Right ventricle myocardium superior (tissue), 1 donor: Measurements from ENCODE around the gene PSMB7. TPM values are rescaled to one million over a fixed set of nuclear protein-coding genes. Genes with fewer than 3 reads are reported as not detected.
A peak's percentile ranks its signal among the peaks of the same experiment; 100 is the strongest.

Experiments used
- ATAC-seq: fragments of 200-7000 bp; cut with Tn5 transposase; one replicate; pipeline ENCODE4 v1.9.1; 2020; ENCODE audit warnings: mild to moderate bottlenecking; ENCODE audit not compliant: poor library complexity
- DNase-seq: peaks from one replicate; pipeline ENCODE4 v3.0.0-alpha.2; 2020
- intact Hi-C: fragments of 100-400 bp; cut with DNase I; formaldehyde crosslinking; loops from one replicate; pipeline ENCODE4 v1.11.2; 2022
- total RNA-seq: library from RNA; stranded (reverse); fragmentation: NEBNext Ultra II Directional; extraction: Animal tissue kit (Norgen Biotek cat#: 25700); gene quantifications from one replicate; pipeline ENCODE4 v1.2.1, GENCODE V29; 2021
- donor health status: DM: no; HTN: yes; CAD: no; lungs with severe emphysema.

The PSMB7 gene
- total RNA-seq, 1 donor from 2014 or later, result 172 TPM

DNA sequence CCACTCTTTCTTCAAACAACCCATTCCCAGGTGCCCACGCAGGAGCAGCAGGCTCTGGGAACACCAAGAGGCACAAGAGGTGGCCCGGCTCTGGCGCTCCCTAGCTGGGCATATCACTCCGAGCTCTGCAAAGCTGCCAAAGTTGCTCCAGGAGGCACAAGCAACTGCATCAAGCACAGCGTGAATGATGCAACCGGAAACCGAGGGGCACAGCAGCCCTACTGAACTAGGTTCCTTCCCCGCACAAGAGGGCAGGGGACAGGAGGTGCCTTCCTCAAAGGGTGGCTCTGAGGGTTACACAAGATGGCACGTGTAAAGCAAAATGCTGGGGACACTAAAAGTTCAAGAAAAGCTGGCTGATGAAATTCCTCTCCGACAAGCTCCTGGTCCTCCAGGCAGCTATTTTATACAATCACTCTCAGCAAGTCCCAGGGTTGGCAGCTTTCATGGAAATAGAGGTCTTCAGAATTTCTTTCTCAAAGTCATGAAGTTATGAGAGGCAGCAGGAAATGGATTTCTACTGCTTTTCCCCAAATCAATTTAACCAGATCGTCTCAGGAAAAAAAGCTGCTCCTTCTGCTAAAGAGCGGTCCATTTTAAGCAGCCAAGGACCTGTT, 22.9 kb downstream of the PSMB7 start:
- intact Hi-C loops, result no loop called here
- DNase-seq, result peak; percentile 54
- ATAC-seq, result peak; percentile 26

DNA sequence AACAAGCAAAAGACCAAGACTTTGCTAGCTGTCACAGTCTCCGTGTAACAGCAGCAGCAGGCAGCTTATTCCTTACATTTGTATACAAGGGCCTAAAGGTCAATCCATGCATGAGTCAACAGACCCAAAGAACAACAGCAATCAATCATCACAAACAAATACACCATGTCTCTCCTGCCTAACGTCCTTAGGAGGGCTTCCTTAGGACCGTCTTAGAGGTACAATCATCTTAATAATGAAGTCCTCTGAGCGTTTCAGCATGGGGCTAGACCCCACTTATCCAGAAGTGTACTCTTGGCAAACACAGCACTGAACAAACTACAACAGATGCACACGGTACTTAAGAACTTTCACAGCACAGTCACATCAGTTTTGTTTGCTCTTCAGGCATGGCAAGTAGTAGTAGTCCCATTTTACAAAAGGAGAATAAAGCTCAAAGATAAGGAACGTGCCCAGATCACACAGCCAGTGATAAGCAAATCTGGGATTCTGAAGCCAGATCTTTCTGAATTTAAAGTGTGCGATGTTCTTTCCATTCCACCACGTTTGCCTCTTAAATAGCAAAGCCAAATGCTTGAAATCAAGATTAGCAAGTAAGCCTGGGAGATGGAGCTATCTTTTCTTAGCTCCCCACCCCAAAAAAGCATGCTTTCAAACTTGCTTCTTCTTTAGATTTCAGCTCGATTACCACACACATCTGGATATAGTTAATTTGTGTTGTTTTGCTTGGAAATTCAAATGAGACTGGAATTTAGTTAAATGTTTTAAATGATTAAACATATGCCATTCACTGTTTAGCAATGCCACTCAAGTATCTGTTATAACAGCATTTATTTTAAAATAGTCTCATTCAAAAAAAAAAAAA, 24.2 kb downstream of the PSMB7 start:
- intact Hi-C loops, result no loop called here
- DNase-seq (no peak), ATAC-seq (no peak)

DNA sequence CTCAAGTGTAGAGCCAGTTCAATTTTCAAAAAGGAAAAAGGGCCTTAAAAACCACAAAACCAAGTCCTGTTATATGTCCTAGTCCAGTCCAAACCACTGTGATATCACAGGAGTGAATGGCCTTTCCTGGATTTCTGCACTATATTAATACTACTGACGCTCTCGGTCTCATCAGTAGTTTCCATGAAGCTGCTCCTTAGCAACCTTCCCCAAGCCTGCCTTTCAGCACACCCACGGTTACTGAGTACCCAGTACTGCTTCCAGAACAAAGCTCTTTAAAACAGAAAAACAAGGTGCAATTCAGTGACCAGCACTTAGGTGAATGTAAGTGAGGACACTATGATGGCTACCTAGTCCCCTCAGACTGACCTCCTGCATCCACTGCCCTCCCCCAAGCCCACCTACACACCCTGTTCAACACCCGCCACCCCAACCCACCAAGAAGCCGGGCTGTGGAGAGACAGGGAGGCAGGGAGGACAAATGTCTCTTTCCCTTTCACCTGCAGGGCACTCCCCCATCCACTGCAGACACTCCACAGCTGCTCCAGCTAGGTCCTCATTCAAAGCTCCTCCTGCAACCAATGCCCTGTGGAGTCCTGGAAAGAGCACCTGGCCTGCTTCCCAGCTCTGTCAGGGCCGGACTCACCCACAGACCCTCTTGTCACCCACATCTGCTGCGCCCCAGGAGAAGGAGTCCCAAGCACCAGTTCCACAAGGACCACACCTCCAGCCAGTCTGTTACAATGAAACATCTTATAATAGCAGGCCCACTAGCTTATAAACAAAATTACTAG, 25.9 kb downstream of the PSMB7 start:
- DNase-seq (no peak), ATAC-seq (no peak)

DNA sequence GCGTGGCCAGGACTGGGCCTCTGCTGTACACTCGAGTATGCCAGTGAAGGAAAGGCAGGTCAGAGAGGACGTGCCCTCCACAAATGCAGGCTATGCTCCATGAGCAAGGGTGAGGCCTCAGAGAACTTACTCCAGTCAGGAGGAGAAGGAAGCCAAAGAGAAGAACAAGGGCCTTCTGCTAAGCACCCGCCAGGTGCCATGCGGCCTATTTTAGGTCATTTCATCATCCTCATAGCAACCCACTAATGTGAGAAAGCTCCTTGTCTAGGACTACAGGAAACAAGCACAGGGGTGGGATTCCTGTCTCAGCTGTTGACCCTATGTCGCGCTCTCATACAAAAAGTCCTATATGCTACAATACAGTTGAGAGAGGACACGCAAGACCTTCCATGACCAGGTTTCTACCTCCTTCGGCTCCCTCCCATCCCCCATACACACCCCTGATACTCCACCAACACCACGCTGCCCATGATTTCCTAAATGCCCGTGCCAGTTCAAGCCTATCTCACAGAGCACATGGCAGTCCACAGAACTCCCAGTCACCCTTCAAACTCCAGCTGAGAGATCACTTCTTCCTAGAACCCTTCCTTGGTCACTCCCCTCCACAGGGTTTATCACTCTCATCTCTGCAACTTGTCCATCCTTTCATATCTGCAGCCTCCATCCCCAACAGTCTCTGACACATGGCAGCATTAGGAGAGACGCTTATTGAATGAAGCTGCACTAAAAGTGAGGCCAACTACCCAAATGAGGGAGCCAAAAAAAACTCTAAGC, 26.8 kb downstream of the PSMB7 start:
- intact Hi-C loops, result no loop called here
- ATAC-seq, result peak; percentile 33

More for the DNA sequence above, 25.9 kb downstream of the PSMB7 start:
- intact Hi-C loops, result no loop called here

GRCh38 chr9:124386201-124386600, 29.0 kb downstream of the PSMB7 start:
- peak; percentile 15 for ATAC-seq
- intact Hi-C loops, result no loop called here
- no peak for DNase-seq

More for the DNA sequence above, 26.8 kb downstream of the PSMB7 start:
- no peak for DNase-seq

GRCh38 chr9:124385623-124386022, 29.6 kb downstream of the PSMB7 start:
- DNase-seq (no peak), ATAC-seq (no peak)
- intact Hi-C loops, result no loop called here

GRCh38 chr9:124384846-124385245, 30.4 kb downstream of the PSMB7 start:
- intact Hi-C loops, result no loop called here
- peak; percentile 41 for ATAC-seq
- DNase-seq, result no peak

- intact Hi-C loops, result no loop called here
- no peak for DNase-seq
- ATAC-seq, result no peak
Observed at GRCh38 chr9:124384210-124384609, 31.0 kb downstream of the PSMB7 start.

DNA sequence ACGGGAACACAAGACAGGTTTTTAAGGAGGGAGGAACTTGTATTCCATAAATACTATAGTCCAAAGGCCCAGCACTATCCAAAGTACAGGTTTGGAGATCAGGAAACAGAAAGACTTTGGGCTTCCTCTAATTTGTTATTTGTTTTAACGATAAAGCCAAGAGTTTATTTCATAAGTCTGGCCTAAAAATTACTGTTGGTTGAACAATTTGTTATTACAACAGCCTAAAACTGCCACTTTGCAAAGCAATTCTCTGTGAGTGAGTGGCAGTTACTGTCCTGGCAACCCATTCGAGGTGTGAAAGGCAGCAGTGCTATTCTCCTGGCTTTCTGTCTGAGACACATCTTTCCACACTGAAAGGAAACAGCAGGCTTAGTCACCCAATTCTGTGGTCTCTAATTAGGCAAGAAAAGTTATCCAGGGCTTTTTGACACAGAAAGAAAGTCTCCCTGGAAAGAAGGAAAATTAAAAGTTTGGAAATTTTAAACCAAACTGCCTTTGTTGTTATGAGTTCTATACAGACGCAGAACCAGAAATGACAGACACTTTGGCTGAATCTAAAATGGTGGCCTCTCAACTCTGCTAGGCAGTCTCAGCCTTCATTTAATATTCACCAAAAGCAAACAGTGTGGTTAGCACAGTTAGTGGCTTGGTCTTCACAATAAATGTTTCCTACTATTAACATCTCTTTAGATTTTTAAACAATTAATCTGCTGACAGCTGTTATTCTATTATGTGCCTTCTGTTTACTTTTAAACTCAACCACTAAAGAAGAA, 33.9 kb downstream of the PSMB7 start:
- intact Hi-C loops, result no loop called here
- DNase-seq (no peak), ATAC-seq (no peak)

- DNase-seq (no peak), ATAC-seq (peak; percentile 73)
- intact Hi-C loops, result loop anchor here (5.0 kb wide), 1 partner anchor 50 kb away; no protein-coding TSS in a partner anchor
Observed at GRCh38 chr9:124377551-124378406, 37.5 kb downstream of the PSMB7 start.

DNA sequence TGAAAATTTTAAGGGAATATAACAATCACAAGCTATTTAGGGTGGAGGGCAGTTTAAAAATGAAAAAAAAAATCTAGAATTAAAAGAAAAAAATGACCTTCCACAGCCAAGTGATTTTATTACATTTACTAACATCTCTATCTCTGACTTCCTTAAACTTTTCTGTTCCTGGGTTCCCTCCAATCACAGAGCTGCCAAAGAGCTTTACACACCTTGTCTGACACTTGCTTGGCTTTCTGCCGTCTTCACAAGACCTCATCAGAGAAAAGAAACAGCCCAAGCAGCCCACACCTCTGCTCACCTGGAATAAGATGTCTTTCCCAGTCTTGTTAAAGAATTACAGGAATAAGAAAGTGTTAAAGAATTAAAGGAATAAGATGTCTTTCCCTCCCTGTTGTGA, 38.9 kb downstream of the PSMB7 start:
- DNase-seq (no peak), ATAC-seq (no peak)
- intact Hi-C loops, result loop anchor here (5.0 kb wide), 1 partner anchor 49 kb away; no protein-coding TSS in a partner anchor

GRCh38 chr9:124375726-124376125, 39.5 kb downstream of the PSMB7 start:
- ATAC-seq (no peak), DNase-seq (no peak)
- intact Hi-C loops, result loop anchor here (5.0 kb wide), 1 partner anchor 48 kb away; no protein-coding TSS in a partner anchor

DNA sequence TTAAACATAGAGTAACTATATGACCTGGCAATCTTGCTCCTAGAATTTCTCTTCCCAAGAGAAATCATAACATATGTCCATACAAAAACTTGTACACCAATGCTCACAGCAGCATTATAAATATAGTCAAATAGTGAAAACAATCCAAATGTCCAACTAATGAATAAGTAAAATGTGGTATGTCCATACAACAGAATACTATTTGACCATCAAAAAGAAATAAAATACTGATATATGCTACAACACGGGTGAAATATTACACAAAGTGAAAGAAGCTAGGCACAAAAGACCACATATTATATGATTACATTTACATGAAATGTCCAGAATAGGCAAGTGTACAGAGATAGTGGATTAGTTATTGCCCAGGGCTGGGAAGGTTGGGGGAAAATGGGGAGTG, 41.4 kb downstream of the PSMB7 start:
- no peak for DNase-seq
- ATAC-seq, result no peak
- intact Hi-C loops, result no loop called here

DNA sequence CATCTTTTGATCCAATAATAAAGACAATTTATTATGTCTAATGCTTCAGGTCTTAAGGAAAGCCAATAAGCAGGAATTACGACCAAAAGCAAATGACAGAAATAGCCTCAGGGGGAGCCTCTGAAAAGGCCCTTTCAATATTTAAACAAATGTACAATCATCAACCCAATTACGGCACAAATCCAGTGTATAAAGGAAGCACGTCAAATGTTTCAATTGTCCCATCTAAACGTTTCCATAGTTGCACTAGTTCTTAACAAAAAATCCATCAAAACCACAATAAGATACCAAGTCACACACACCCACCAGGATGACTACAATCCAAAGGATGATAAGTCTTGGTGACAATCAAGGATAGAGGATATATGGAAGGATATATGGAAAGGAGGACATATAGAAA, 41.9 kb downstream of the PSMB7 start:
- intact Hi-C loops, result no loop called here
- DNase-seq (no peak), ATAC-seq (no peak)

DNA sequence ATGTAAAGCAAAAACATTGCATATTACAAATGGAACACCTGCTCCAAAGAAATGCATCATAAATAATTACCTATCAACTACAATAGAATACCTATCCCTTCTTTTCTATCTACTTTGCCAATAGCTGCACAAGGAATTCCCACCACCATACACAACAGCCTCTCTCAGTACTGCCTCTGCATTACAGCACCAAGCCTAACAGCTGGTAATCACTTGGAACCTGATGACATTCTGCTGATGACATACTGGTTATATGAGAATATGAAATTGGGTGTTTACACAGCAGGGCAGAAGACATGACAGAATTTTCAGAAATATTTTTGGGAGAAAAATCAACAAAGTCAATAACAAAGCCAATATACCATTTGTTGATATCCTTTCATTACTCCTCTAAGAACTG, 43.2 kb downstream of the PSMB7 start:
- DNase-seq, result no peak
- intact Hi-C loops, result no loop called here
- ATAC-seq, result no peak

GRCh38 chr9:124370896-124371582, 44.2 kb downstream of the PSMB7 start:
- no peak for DNase-seq
- intact Hi-C loops, result no loop called here
- ATAC-seq, result no peak
